ENCODE measurements around the gene ENDOG. TPM values are rescaled to one million over a fixed set of nuclear protein-coding genes. Genes with fewer than 3 reads are reported as not detected.
"Not testable (repeated sequence)": the region's sequence is repeated elsewhere in the genome, so short reads cannot be mapped to it uniquely, and the experiment has no call there.

Gene ENDOG
- total RNA-seq, 2 donors from 2014 or later = 7.7 to 7.8 TPM

DNA sequence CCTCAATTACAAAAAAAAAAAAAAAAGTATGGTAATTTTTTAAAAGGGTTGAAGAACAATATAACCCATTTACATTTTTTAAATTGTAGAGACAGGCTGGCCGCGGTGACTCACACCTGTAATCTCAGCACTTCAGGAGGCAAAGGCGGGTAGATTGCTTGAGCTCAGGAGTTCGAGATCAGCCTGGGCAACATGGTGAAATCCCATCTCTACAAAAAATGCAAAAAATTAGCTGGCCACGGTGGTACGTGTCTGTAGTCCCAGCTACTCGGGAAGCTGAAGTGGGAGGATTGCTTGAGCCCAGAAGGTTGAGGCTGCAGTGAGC lies 52.6 kb downstream of the ENDOG start:
- H3K9me3 ChIP-seq (ENCODE audit: control insufficient read depth, low read length, poor library complexity, severe bottlenecking); H3K4me1 Mint-ChIP-seq; H3K27ac Mint-ChIP-seq; H3K36me3 Mint-ChIP-seq (ENCODE audit: low read depth); DNase-seq; H3K4me3 Mint-ChIP-seq; H3K27me3 Mint-ChIP-seq; ATAC-seq: not testable (repeated sequence)

Other genes starting within 250 kb of the ENDOG start
- gene DYNC2I2, start 161.7 kb upstream of the ENDOG start, total RNA-seq = 1 to 10 TPM; 3.7 to 3.8 TPM
- 100 to 1,000 TPM; 223 to 231 TPM for gene SET, start 129.3 kb upstream of the ENDOG start, total RNA-seq
- 1 to 10 TPM in 1 of 2 donors, under 1 TPM in 1; 0.96 to 2.0 TPM for gene PKN3, start 116.0 kb upstream of the ENDOG start, total RNA-seq
- 10 to 100 TPM; 23.5 to 26.9 TPM for gene ZDHHC12, start 94.4 kb upstream of the ENDOG start, total RNA-seq
- gene ZER1, start 46.6 kb upstream of the ENDOG start, total RNA-seq = 10 to 100 TPM; 29.4 to 30.0 TPM
- gene TBC1D13, start 31.2 kb upstream of the ENDOG start, total RNA-seq = 10 to 100 TPM; 21.6 to 30.8 TPM
- 10 to 100 TPM; 33.7 to 48.1 TPM for gene SPOUT1, start 11.3 kb downstream of the ENDOG start, total RNA-seq
- gene KYAT1, start 63.5 kb downstream of the ENDOG start, total RNA-seq = 1 to 10 TPM; 4.8 to 5.7 TPM
- gene LRRC8A, start 63.6 kb downstream of the ENDOG start, total RNA-seq = 10 to 100 TPM; 28.9 to 30.3 TPM
- gene PHYHD1, start 102.5 kb downstream of the ENDOG start, total RNA-seq = under 1 TPM in 1 of 2 donors, not detected in 1; 0.45 TPM
- gene DOLK, start 129.1 kb downstream of the ENDOG start, total RNA-seq = 1 to 10 TPM; 5.1 to 7.4 TPM
- 10 to 100 TPM; 62.2 to 75.1 TPM for gene NUP188, start 129.2 kb downstream of the ENDOG start, total RNA-seq
- gene SH3GLB2, start 209.8 kb downstream of the ENDOG start, total RNA-seq = 10 to 100 TPM; 82.2 to 87.1 TPM
- gene MIGA2, start 218.1 kb downstream of the ENDOG start, total RNA-seq = 10 to 100 TPM; 64.2 to 81.4 TPM

Data from T-helper 17 cell (primary cell).